ENCODE results near the gene HARBI1. TPM values are rescaled to one million over a fixed set of nuclear protein-coding genes. Genes with fewer than 3 reads are reported as not detected.

Gene HARBI1
- total and polyA plus RNA-seq, 2 of the 4 experiments (the other 2 are of a cell fraction) = 2.7 to 5.2 TPM

- no peak overlapping the region for H2AFZ ChIP-seq (replicated peaks; ENCODE audit: low read length, poor library complexity)
- no peak overlapping the region for H3K27ac ChIP-seq (ENCODE audit: insufficient read depth, low read length)
- intact Hi-C loops (cut with micrococcal nuclease) = no loop called here
- peaks cover 12% of the 10 kb centered on the region for H3K9me1 ChIP-seq (ENCODE audit: insufficient read depth, low read length)
- no peak overlapping the region for H4K8ac ChIP-seq (ENCODE audit: low read depth in 2 of 2, low read length in 2 of 2)
- no peaks in the 10 kb centered on the region for H4K20me1 ChIP-seq (ENCODE audit: insufficient read depth, low read length)
- peaks cover 50% of the 10 kb centered on the region for H3K36me3 ChIP-seq (ENCODE audit: control insufficient read depth, insufficient read depth, low read length)
- no peak overlapping the region for H3K56ac ChIP-seq (ENCODE audit: extremely low read depth, insufficient read depth, low read length)
- H4K5ac ChIP-seq (ENCODE audit: low read depth, low read length) = no peak overlapping the region
- H2AK9ac ChIP-seq (replicated peaks; ENCODE audit: low read depth, low read length, poor library complexity) = no peak overlapping the region
- H3K4me1 ChIP-seq (ENCODE audit: control insufficient read depth, insufficient read depth, low read length) = peaks cover 5% of the 10 kb centered on the region
- no peak overlapping the region for H2AK5ac ChIP-seq (ENCODE audit: low read depth, low read length)
- H3K27me3 ChIP-seq (ENCODE audit: control insufficient read depth, insufficient read depth, low read length) = no peaks in the 10 kb centered on the region
- dilution Hi-C loops (cut with HindIII; ENCODE audit: low sequenced_read_pairs, unreplicated experiment) = no loop called here
- H2BK5ac ChIP-seq (ENCODE audit: low read depth, low read length, poor library complexity, severe bottlenecking) = no peak overlapping the region
- H3K4me2 ChIP-seq (ENCODE audit: low read depth, low read length) = no peak overlapping the region
- no peak overlapping the region for H3K18ac ChIP-seq (ENCODE audit: low read depth, low read length)
- H3K14ac ChIP-seq (replicated peaks; ENCODE audit: low read depth, low read length) = no peak overlapping the region
- TF ChIP-seq MAFK (IDR thresholded peaks at IDR 0.05; ENCODE audit: low read depth, low read length) (no peak), MXI1 (IDR thresholded peaks at IDR 0.05; ENCODE audit: borderline replicate concordance, low read depth, low read length) (no peak), SMC3 (IDR thresholded peaks at IDR 0.05; ENCODE audit: low read depth, low read length) (no peak), BHLHE40 (IDR thresholded peaks at IDR 0.05; ENCODE audit: low read depth, low read length) (no peak), RFX5 (IDR thresholded peaks at IDR 0.05; ENCODE audit: low read depth, low read length) (no peak), FOS (IDR thresholded peaks at IDR 0.05; ENCODE audit: low read depth, low read length) (no peak), CHD1 (IDR thresholded peaks at IDR 0.05; ENCODE audit: low read depth, low read length) (no peak), NFE2L2 (IDR thresholded peaks at IDR 0.05; ENCODE audit: low read depth, low read length) (no peak), RAD21 (IDR thresholded peaks at IDR 0.05; ENCODE audit: low read length) (no peak), POLR2A (IDR thresholded peaks at IDR 0.05; ENCODE audit: low read depth, low read length) (no peak), CEBPB (IDR thresholded peaks at IDR 0.05; ENCODE audit: low read depth, low read length) (no peak), RCOR1 (IDR thresholded peaks at IDR 0.05; ENCODE audit: insufficient replicate concordance, low read length) (no peak), MAZ (IDR thresholded peaks at IDR 0.05; ENCODE audit: borderline replicate concordance, low read depth, low read length) (no peak), CTCF (conservative IDR thresholded peaks at IDR 0.05; ENCODE audit: low read depth, low read length) (no peak)
- TF ChIP-seq, protein P1, sequence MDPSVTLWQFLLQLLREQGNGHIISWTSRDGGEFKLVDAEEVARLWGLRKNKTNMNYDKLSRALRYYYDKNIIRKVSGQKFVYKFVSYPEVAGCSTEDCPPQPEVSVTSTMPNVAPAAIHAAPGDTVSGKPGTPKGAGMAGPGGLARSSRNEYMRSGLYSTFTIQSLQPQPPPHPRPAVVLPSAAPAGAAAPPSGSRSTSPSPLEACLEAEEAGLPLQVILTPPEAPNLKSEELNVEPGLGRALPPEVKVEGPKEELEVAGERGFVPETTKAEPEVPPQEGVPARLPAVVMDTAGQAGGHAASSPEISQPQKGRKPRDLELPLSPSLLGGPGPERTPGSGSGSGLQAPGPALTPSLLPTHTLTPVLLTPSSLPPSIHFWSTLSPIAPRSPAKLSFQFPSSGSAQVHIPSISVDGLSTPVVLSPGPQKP (IDR thresholded peaks at IDR 0.05; ENCODE audit: borderline replicate concordance, low read depth, low read length) = no peak
- TF ChIP-seq, protein P2, sequence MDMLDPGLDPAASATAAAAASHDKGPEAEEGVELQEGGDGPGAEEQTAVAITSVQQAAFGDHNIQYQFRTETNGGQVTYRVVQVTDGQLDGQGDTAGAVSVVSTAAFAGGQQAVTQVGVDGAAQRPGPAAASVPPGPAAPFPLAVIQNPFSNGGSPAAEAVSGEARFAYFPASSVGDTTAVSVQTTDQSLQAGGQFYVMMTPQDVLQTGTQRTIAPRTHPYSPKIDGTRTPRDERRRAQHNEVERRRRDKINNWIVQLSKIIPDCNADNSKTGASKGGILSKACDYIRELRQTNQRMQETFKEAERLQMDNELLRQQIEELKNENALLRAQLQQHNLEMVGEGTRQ (IDR thresholded peaks at IDR 0.05; ENCODE audit: low read depth, low read length) = no peak
- no peak overlapping the region for H2BK15ac ChIP-seq (ENCODE audit: low read depth, low read length)
- ChIA-PET POLR2A (ENCODE audit: unreplicated experiment) (no interaction called here), CTCF (no interaction called here)
- H2BK120ac ChIP-seq (ENCODE audit: low read depth, low read length) = no peak overlapping the region
- H3K9ac ChIP-seq (ENCODE audit: low read depth, low read length) = no peak overlapping the region
- H3K79me1 ChIP-seq (ENCODE audit: low read depth in 1 of 2, low read length in 2 of 2) = peaks cover 0 to 8% of the 10 kb centered on the region in 2 experiments; a peak in 2 of 4 replicates
- no peak overlapping the region for H2BK20ac ChIP-seq (ENCODE audit: low read depth, low read length)
- in situ Hi-C loops (cut with MboI; ENCODE audit: low sequenced_read_pairs) = no loop called here
- no peak overlapping the region for H3K4me3 ChIP-seq (ENCODE audit: insufficient read depth, low read depth, low read length)
- H3K9me3 ChIP-seq (ENCODE audit: control insufficient read depth, insufficient read depth, low read length) = no peaks in the 10 kb centered on the region
- no CpG with 5 or more reads among the region's 1 CpG for WGBS, 2 experiments (ENCODE audit: extremely low coverage in 2 of 2, insufficient read length in 1 of 2)
- H3K23ac ChIP-seq (ENCODE audit: low read depth, low read length) = no peak overlapping the region
- no peak overlapping the region for H4K91ac ChIP-seq (ENCODE audit: insufficient read depth, low read depth, low read length)
- no peak overlapping the region for H3K4ac ChIP-seq (ENCODE audit: low read depth, low read length)
- no peak for ATAC-seq (ENCODE audit: low read depth)
- no peak for DNase-seq
- no TSS peak for BruUV-seq (replicated peaks)
Observed at GRCh38 chr11:46665356-46665755, 48.3 kb upstream of the HARBI1 start.

Measured in IMR-90 (cell line).